Osteocyte (in vitro differentiated cells): Measurements from ENCODE around the gene PHACTR3. TPM values are rescaled to one million over a fixed set of nuclear protein-coding genes. Genes with fewer than 3 reads are reported as not detected.

ENCODE experiments used
- DNase-seq: peaks from one replicate; pipeline ENCODE4 v3.0.0; 2021; ENCODE audit warnings: mixed read lengths; ENCODE audit not compliant: unreplicated experiment; ENCODE audit errors: extremely low spot score
- H3K27ac Mint-ChIP-seq: one replicate; pipeline ENCODE4 v1.8.0; 2021; ENCODE audit warnings: mild to moderate bottlenecking, mixed read lengths; ENCODE audit not compliant: unreplicated experiment
- H3K27me3 Mint-ChIP-seq: one replicate; pipeline ENCODE4 v1.8.0; 2021; ENCODE audit warnings: mixed read lengths; ENCODE audit not compliant: unreplicated experiment
- H3K36me3 Mint-ChIP-seq: one replicate; pipeline ENCODE4 v1.8.0; 2021; ENCODE audit warnings: mixed read lengths; ENCODE audit not compliant: unreplicated experiment
- H3K4me1 Mint-ChIP-seq: one replicate; pipeline ENCODE4 v1.8.0; 2021; ENCODE audit warnings: mixed read lengths; ENCODE audit not compliant: unreplicated experiment
- H3K4me3 Mint-ChIP-seq: one replicate; pipeline ENCODE4 v1.8.0; 2021; ENCODE audit warnings: mild to moderate bottlenecking, moderate library complexity, mixed read lengths; ENCODE audit not compliant: unreplicated experiment
- H3K9me3 Mint-ChIP-seq: one replicate; pipeline ENCODE4 v1.8.0; 2021; ENCODE audit warnings: mixed read lengths; ENCODE audit not compliant: unreplicated experiment
- CTCF ChIP-seq: fragments of 200-600 bp; sonication (generic); IDR thresholded peaks from 2 replicates; pipeline ENCODE4 v1.5.0; 2021; ENCODE audit warnings: antibody characterized with exemption, mild to moderate bottlenecking, moderate library complexity
- total RNA-seq: library from RNA; stranded (reverse); gene quantifications from 2 replicates; pipeline ENCODE4 v1.2.1, GENCODE V29; 2021

The PHACTR3 gene
- total RNA-seq, 1 donor from 2014 or later: not detected

- no peaks in the 10 kb centered on the region for H3K27me3 Mint-ChIP-seq
- H3K9me3 Mint-ChIP-seq: no peaks in the 10 kb centered on the region
- no peak overlapping the region for H3K27ac Mint-ChIP-seq
- H3K36me3 Mint-ChIP-seq: no peaks in the 10 kb centered on the region
- no peaks in the 10 kb centered on the region for H3K4me1 Mint-ChIP-seq
- DNase-seq: peak; percentile 46
- TF ChIP-seq CTCF: no peak
- H3K4me3 Mint-ChIP-seq: no peak overlapping the region
Observed at GRCh38 chr20:59810449-59811187, 206.3 kb downstream of the PHACTR3 start.

GRCh38 chr20:59811681-59812171 lies 207.4 kb downstream of the PHACTR3 start:
- H3K4me3 Mint-ChIP-seq: no peak overlapping the region
- no peak overlapping the region for H3K27ac Mint-ChIP-seq
- no peaks in the 10 kb centered on the region for H3K36me3 Mint-ChIP-seq
- DNase-seq: peak; percentile 79
- TF ChIP-seq CTCF: no peak
- no peaks in the 10 kb centered on the region for H3K27me3 Mint-ChIP-seq
- no peaks in the 10 kb centered on the region for H3K9me3 Mint-ChIP-seq
- no peaks in the 10 kb centered on the region for H3K4me1 Mint-ChIP-seq

- no peak for TF ChIP-seq CTCF
- H3K4me1 Mint-ChIP-seq: no peaks in the 10 kb centered on the region
- no peaks in the 10 kb centered on the region for H3K9me3 Mint-ChIP-seq
- no peaks in the 10 kb centered on the region for H3K27me3 Mint-ChIP-seq
- no peak overlapping the region for H3K4me3 Mint-ChIP-seq
- H3K36me3 Mint-ChIP-seq: no peaks in the 10 kb centered on the region
- peak; percentile 73 for DNase-seq
- no peak overlapping the region for H3K27ac Mint-ChIP-seq
Observed at GRCh38 chr20:59812286-59813125, 208.2 kb downstream of the PHACTR3 start.

GRCh38 chr20:59813126-59813947 lies 209.0 kb downstream of the PHACTR3 start:
- Mint-ChIP-seq H3K36me3 (no peaks in the 10 kb centered on the region), H3K27me3 (no peaks in the 10 kb centered on the region), H3K27ac (no peak overlapping the region), H3K4me1 (no peaks in the 10 kb centered on the region), H3K4me3 (no peak overlapping the region), H3K9me3 (no peaks in the 10 kb centered on the region)
- DNase-seq: peak; percentile 76
- TF ChIP-seq CTCF: no peak
